H1 (cell line): ENCODE measurements around the gene VAT1. TPM values are rescaled to one million over a fixed set of nuclear protein-coding genes. Genes with fewer than 3 reads are reported as not detected.
A peak's percentile ranks its signal among the peaks of the same experiment; 100 is the strongest.

Experiments used
- CTCF ChIA-PET: fragments of 300-600 bp; sonication (Branson Sonifier 250); formaldehyde crosslinking; loops from one replicate; lab custom pipeline; 2021; ENCODE audit not compliant: partially characterized antibody; lab: Charles Lee
- POLR2A ChIA-PET: fragments of 300-600 bp; sonication (Branson Sonifier 250); formaldehyde crosslinking; loops from one replicate; lab custom pipeline; 2021; ENCODE audit warnings: inconsistent platforms; ENCODE audit not compliant: partially characterized antibody; lab: Charles Lee
- DNase-seq, 2 experiments: peaks; one replicate each; pipeline versions ENCODE4 v3.0.0 to v3.0.0-alpha.2; 2010 to 2022; ENCODE audit warnings: low spot score in 2 of 2, low read depth in 1 of 2, mixed read lengths in 1 of 2
- FAIRE-seq: peaks from 2 replicates; lab custom pipeline; 2011; peaks lifted over from hg19 to GRCh38; lab: Jason Lieb, UNC
- H2AFZ ChIP-seq: 2 replicates; pipeline ENCODE4 v1.8.1; 2012; ENCODE audit warnings: low read length, inconsistent platforms
- H2AK5ac ChIP-seq: 2 replicates; pipeline ENCODE4 v1.6.1; 2013; ENCODE audit warnings: low read depth, low read length
- H2BK120ac ChIP-seq: replicated peaks from 2 replicates; pipeline ENCODE3; 2013; ENCODE audit warnings: low read depth, low read length, inconsistent platforms
- H2BK12ac ChIP-seq: 2 replicates; pipeline ENCODE4 v1.6.1; 2013; ENCODE audit warnings: low read depth, low read length
- H2BK15ac ChIP-seq: 2 replicates; pipeline ENCODE4 v1.6.1; 2013; ENCODE audit warnings: low read length
- H2BK20ac ChIP-seq: 2 replicates; pipeline ENCODE4 v1.6.1; 2013; ENCODE audit warnings: low read length
- H2BK5ac ChIP-seq: 2 replicates; pipeline ENCODE4 v1.6.1; 2013; ENCODE audit warnings: low read depth, low read length
- H3K14ac ChIP-seq: 2 replicates; pipeline ENCODE4 v1.6.1; 2013; ENCODE audit warnings: inconsistent platforms; ENCODE audit not compliant: insufficient read length
- H3K18ac ChIP-seq: 2 replicates; pipeline ENCODE4 v1.6.1; 2013; ENCODE audit warnings: low read length; ENCODE audit errors: extremely low read depth
- H3K23ac ChIP-seq: 2 replicates; pipeline ENCODE4 v1.6.1; 2013; ENCODE audit warnings: inconsistent platforms; ENCODE audit not compliant: insufficient read length
- H3K23me2 ChIP-seq: 2 replicates; pipeline ENCODE4 v1.6.1; 2013; ENCODE audit warnings: low read depth, low read length
- H3K27ac ChIP-seq: 2 replicates; pipeline ENCODE4 v1.6.1; 2011; ENCODE audit warnings: low read depth, low read length, inconsistent platforms
- H3K27me3 ChIP-seq, 4 experiments: replicated peaks in 1 of 4; 1 replicate in 1 of 4; 2 replicates in 3 of 4; pipeline versions ENCODE4 v1.6.1 to v1.8.1; 2011 to 2013; ENCODE audit warnings: low read length in 3 of 4, mild to moderate bottlenecking in 3 of 4, inconsistent platforms in 2 of 4, mixed read lengths in 2 of 4, moderate library complexity in 1 of 4; ENCODE audit not compliant: control insufficient read depth in 3 of 4, insufficient read depth in 3 of 4; ENCODE audit errors: extremely low read depth in 1 of 4
- H3K36me3 ChIP-seq, 4 experiments: 2 replicates each; pipeline versions ENCODE4 v1.6.1 to v1.8.1; 2011 to 2013; ENCODE audit warnings: mild to moderate bottlenecking in 4 of 4, low read length in 3 of 4, moderate library complexity in 2 of 4, control low read depth in 1 of 4, inconsistent platforms in 1 of 4; ENCODE audit not compliant: insufficient read depth in 4 of 4, control insufficient read depth in 2 of 4
- H3K4ac ChIP-seq: replicated peaks from 2 replicates; pipeline ENCODE3; 2013; ENCODE audit warnings: low read length, low read depth, mixed read lengths, inconsistent platforms; ENCODE audit not compliant: insufficient read length
- H3K4me1 ChIP-seq, 4 experiments: replicated peaks in 1 of 4; 1 replicate in 1 of 4; 2 replicates in 3 of 4; pipeline versions ENCODE4 v1.6.1 to v1.8.1; 2011 to 2013; ENCODE audit warnings: low read length in 3 of 4, inconsistent platforms in 2 of 4, mixed read lengths in 1 of 4; ENCODE audit not compliant: insufficient read depth in 4 of 4, control insufficient read depth in 3 of 4
- H3K4me2 ChIP-seq, 2 experiments: 2 replicates each; pipeline versions ENCODE4 v1.6.1 to v1.8.1; 2011 to 2013; ENCODE audit warnings: low read depth in 2 of 2, low read length in 2 of 2, control low read depth in 1 of 2, inconsistent platforms in 1 of 2, mild to moderate bottlenecking in 1 of 2; ENCODE audit not compliant: insufficient read depth in 1 of 2
- H3K4me3 ChIP-seq, 4 experiments: fragments of 200-600, 300-600 bp in 1 of 4; sonication (generic), shearing (Covaris generic), sonication (Bioruptor Twin) in 1 of 4; 2 replicates each; pipeline versions ENCODE4 v1.5.1 to v1.8.1; 2011 to 2016; ENCODE audit warnings: low read length in 4 of 4, low read depth in 3 of 4, control low read depth in 2 of 4, inconsistent platforms in 2 of 4, mild to moderate bottlenecking in 2 of 4, mixed read lengths in 1 of 4, moderate library complexity in 1 of 4; ENCODE audit not compliant: insufficient read depth in 2 of 4; ENCODE audit errors: extremely low read depth in 1 of 4
- H3K56ac ChIP-seq: replicated peaks from 2 replicates; pipeline ENCODE3; 2013; ENCODE audit warnings: low read depth, mild to moderate bottlenecking, mixed read lengths, low read length, inconsistent platforms; ENCODE audit not compliant: insufficient read length
- H3K79me1 ChIP-seq: 2 replicates; pipeline ENCODE4 v1.6.1; 2013; ENCODE audit warnings: low read depth, low read length, control low read depth
- H3K79me2 ChIP-seq, 2 experiments: 2 replicates each; pipeline versions ENCODE4 v1.6.1 to v1.8.1; 2012 to 2013; ENCODE audit warnings: low read length in 2 of 2, mild to moderate bottlenecking in 2 of 2, inconsistent platforms in 1 of 2; ENCODE audit not compliant: insufficient read depth in 2 of 2, control insufficient read depth in 1 of 2
- H3K9ac ChIP-seq, 4 experiments: replicated peaks in 1 of 4; 1 replicate in 1 of 4; 2 replicates in 3 of 4; pipeline versions ENCODE4 v1.6.1 to v1.8.1; 2011 to 2013; ENCODE audit warnings: low read depth in 3 of 4, low read length in 3 of 4, control low read depth in 2 of 4, mild to moderate bottlenecking in 2 of 4, moderate library complexity in 2 of 4, inconsistent platforms in 1 of 4; ENCODE audit errors: extremely low read depth in 1 of 4
- H3K9me3 ChIP-seq, 2 experiments: 2 replicates each; pipeline versions ENCODE4 v1.6.1 to v1.8.1; 2012 to 2013; ENCODE audit warnings: mild to moderate bottlenecking in 2 of 2, moderate library complexity in 2 of 2, control low read depth in 1 of 2, inconsistent platforms in 1 of 2, low read depth in 1 of 2, low read length in 1 of 2, mixed read lengths in 1 of 2; ENCODE audit not compliant: insufficient read depth in 2 of 2
- H4K20me1 ChIP-seq, 2 experiments: replicated peaks in 1 of 2; 2 replicates each; pipeline versions ENCODE3 to v1.8.1; 2011 to 2013; ENCODE audit warnings: inconsistent platforms in 2 of 2, low read length in 2 of 2, mild to moderate bottlenecking in 1 of 2; ENCODE audit not compliant: insufficient read depth in 2 of 2, control insufficient read depth in 1 of 2
- H4K5ac ChIP-seq: 2 replicates; pipeline ENCODE4 v1.6.1; 2013; ENCODE audit warnings: low read length, low read depth, mixed read lengths, inconsistent platforms; ENCODE audit not compliant: insufficient read length
- H4K8ac ChIP-seq: 2 replicates; pipeline ENCODE4 v1.8.0; 2013; ENCODE audit warnings: mild to moderate bottlenecking, moderate library complexity, low read length, inconsistent platforms; ENCODE audit not compliant: insufficient read depth; ENCODE audit errors: extremely low read depth
- H4K91ac ChIP-seq: replicated peaks from 2 replicates; pipeline ENCODE3; 2013; ENCODE audit warnings: low read length, mixed read lengths, inconsistent platforms; ENCODE audit not compliant: insufficient read length
- ASH2L ChIP-seq: fragments of 200-600, 300-600 bp; sonication (generic); IDR thresholded peaks from one replicate; pipeline ENCODE4 v1.7.1; 2017; ENCODE audit warnings: low read length
- EP300 ChIP-seq, 2 experiments: IDR thresholded peaks; 1 replicate in 1 of 2; 2 replicates in 1 of 2; pipeline ENCODE4 v1.6.1; 2011 to 2012; ENCODE audit warnings: low read depth in 2 of 2, low read length in 2 of 2, mild to moderate bottlenecking in 2 of 2, borderline replicate concordance in 1 of 2, inconsistent platforms in 1 of 2, moderate library complexity in 1 of 2
- KDM5A ChIP-seq: fragments of 200-600 bp; IDR thresholded peaks from 2 replicates; pipeline ENCODE4 v1.7.1; 2012; ENCODE audit warnings: mild to moderate bottlenecking, low read length, inconsistent platforms, mixed read lengths
- TAF7 ChIP-seq: optimal IDR thresholded peaks from 2 replicates; pipeline ENCODE3; 2011; ENCODE audit warnings: low read depth, mild to moderate bottlenecking, inconsistent platforms, low read length, moderate library complexity, borderline replicate concordance
- WGBS, 2 experiments: shearing (Covaris generic) in 1 of 2; methylation state at CpG; one replicate each; pipeline versions ENCODE4 v1.1.6 to v1.1.7; 2013 to 2015; ENCODE audit warnings: low lambda C conversion rate in 2 of 2, mixed read lengths in 2 of 2, inconsistent platforms in 1 of 2, low coverage in 1 of 2, missing lambda C conversion rate in 1 of 2; ENCODE audit not compliant: insufficient replicate concordance in 2 of 2, insufficient coverage in 1 of 2, insufficient read length in 1 of 2; ENCODE audit errors: extremely low coverage in 1 of 2, missing lambda C conversion rate in 1 of 2; 5-methylcytosine and 5-hydroxymethylcytosine counted together
- polyA plus RNA-seq, 7 experiments: library from polyadenylated mRNA; depleted of rRNA in 3 of 7; stranded (reverse) in 5 of 7; unstranded in 2 of 7; fragments of >200 nt in 5 of 7; fragments of 200-250 nt in 2 of 7; gene quantifications; 1 replicate in 5 of 7; 2 replicates in 1 of 7; 4 replicates in 1 of 7; pipeline versions ENCODE4 v1.2.1 to v1.2.3, GENCODE V29; 2011 to 2013; ENCODE audit warnings: missing spikeins in 2 of 7, mixed read lengths in 2 of 7
- total RNA-seq: library from RNA; stranded (reverse); fragmentation: NEBNext Ultra II Directional; extraction: Animal tissue kit (Norgen Biotek cat#: 25700); gene quantifications from 2 replicates; pipeline ENCODE4 v1.2.1, GENCODE V29; 2021
- TF ChIP-seq, protein P1 (sequence below): IDR thresholded peaks from 2 replicates; pipeline ENCODE4 v1.6.1; 2012; ENCODE audit warnings: inconsistent platforms
- TF ChIP-seq, protein P2 (sequence below), 3 experiments: IDR thresholded peaks; 1 replicate in 2 of 3; 2 replicates in 1 of 3; pipeline versions ENCODE4 v1.5.1 to v1.6.1; 2011; ENCODE audit warnings: low read length in 3 of 3, mild to moderate bottlenecking in 3 of 3, inconsistent platforms in 2 of 3, low read depth in 1 of 3, moderate library complexity in 1 of 3; ENCODE audit not compliant: insufficient read depth in 1 of 3; ENCODE audit errors: control extremely low read depth in 1 of 3

The VAT1 gene
- total and polyA plus RNA-seq, 2 of the 8 experiments (the other 6 are each of a cell fraction or from before 2014, with no cell fraction given), result 200 to 295 TPM

DNA sequence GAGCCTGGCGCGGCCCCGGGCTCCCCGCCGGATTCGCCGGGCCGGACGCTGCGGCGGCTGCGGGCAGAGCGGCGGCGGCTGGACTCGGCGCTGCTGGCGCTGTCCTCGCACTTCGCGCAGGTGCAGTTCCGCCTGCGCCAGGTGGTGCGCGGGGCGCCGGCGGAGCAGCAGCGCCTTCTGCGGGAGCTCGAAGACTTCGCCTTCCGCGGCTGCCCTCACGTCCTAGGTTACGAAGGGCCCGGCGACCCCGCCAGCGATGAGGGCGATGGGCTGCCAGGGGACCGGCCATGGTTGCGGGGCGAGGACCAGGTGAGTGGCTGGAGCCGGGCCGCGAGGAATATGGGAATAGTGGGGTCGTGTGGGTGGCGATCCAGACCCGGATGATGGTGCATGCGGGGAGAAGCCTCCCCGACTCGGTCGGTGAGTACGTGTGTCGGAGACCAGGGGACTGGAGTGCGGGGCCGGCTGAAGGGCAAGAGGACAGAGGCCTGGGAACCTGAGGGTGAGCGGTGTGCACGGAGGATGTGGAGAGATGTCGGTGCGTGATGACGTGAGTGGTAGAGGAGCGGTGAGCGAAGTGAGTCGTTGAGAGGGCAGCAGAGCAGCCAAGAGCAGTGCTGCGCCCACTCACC, 41.3 kb downstream of the VAT1 start:
- Histone ChIP-seq H4K8ac (peak overlapping the region; percentile 64; the same call in 1 of the 2 replicates), H3K23me2 (peaks cover 10% of the 10 kb centered on the region), H3K4me3 (peak overlapping the region; percentile 72 to 96 (median 89)), H3K9ac (peak overlapping the region; percentile 74 to 85 (median 78)), H4K20me1 (peaks cover 0 to 3% of the 10 kb centered on the region in 2 experiments), H3K56ac (peak overlapping the region; percentile 49), H2BK120ac (no peak overlapping the region), H3K79me2 (peaks cover 0 to 17% of the 10 kb centered on the region in 2 experiments; a peak in 3 of 4 replicates), H3K4me1 (peaks cover 3 to 16% (median 4%) of the 10 kb centered on the region in 4 experiments; a peak in 5 of 7 replicates), H2AK5ac (0 out of 2 replicates have a peak overlapping the region, but pooled peaks have one; percentile 24), H3K18ac (no peak overlapping the region; the same call in 1 of the 2 replicates), H3K79me1 (peaks cover 6% of the 10 kb centered on the region; the same call in 1 of the 2 replicates), H4K5ac (peak overlapping the region; percentile 41), H2BK15ac (no peak overlapping the region), H3K4me2 (peak overlapping the region; percentile 93 to 96), H4K91ac (no peak overlapping the region), H2BK12ac (no peak overlapping the region), H3K14ac (no peak overlapping the region), H3K4ac (no peak overlapping the region), H2AFZ (peak overlapping the region; percentile 61; the same call in 1 of the 2 replicates), H3K36me3 (peaks cover 0 to 2% (median 1%) of the 10 kb centered on the region in 4 experiments; a peak in 2 of 8 replicates), H3K27me3 (no peaks in the 10 kb centered on the region), H3K27ac (peak overlapping the region; percentile 57; the same call in 1 of the 2 replicates), H3K9me3 (no peaks in the 10 kb centered on the region), H3K23ac (no peak overlapping the region), H2BK20ac (no peak overlapping the region), H2BK5ac (no peak overlapping the region; the same call in 1 of the 2 replicates)
- ChIA-PET CTCF (interaction anchor here (1.0 kb wide), 1 partner anchor 137 kb away, joined by 4 read pairs; the partner anchor contains the start of gene AOC2), POLR2A (interaction anchor here (1.0 to 4.6 kb wide), 4 partner anchors 10 to 39 kb away, joined by 3 to 45 read pairs (median 7); partner anchors contain the start of gene RPL27)
- 2% methylated on average over 58 of the region's 67 CpGs; no CpG with 5 or more reads in 1 of the 2 experiments for WGBS, 2 experiments
- DNase-seq (peak in 1 of 2 experiments; percentile 65), FAIRE-seq (no peak)
- TF ChIP-seq EP300 (IDR thresholded peaks at IDR 0.05; ENCODE audit: borderline replicate concordance in 1 of 2, low read depth in 2 of 2, low read length in 2 of 2) (no peak), TAF7 (peak; percentile 24), ASH2L (peak; percentile 63), KDM5A (no peak)
- TF ChIP-seq, protein P1, sequence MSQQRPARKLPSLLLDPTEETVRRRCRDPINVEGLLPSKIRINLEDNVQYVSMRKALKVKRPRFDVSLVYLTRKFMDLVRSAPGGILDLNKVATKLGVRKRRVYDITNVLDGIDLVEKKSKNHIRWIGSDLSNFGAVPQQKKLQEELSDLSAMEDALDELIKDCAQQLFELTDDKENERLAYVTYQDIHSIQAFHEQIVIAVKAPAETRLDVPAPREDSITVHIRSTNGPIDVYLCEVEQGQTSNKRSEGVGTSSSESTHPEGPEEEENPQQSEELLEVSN, result peak; percentile 80
- TF ChIP-seq, protein P2, sequence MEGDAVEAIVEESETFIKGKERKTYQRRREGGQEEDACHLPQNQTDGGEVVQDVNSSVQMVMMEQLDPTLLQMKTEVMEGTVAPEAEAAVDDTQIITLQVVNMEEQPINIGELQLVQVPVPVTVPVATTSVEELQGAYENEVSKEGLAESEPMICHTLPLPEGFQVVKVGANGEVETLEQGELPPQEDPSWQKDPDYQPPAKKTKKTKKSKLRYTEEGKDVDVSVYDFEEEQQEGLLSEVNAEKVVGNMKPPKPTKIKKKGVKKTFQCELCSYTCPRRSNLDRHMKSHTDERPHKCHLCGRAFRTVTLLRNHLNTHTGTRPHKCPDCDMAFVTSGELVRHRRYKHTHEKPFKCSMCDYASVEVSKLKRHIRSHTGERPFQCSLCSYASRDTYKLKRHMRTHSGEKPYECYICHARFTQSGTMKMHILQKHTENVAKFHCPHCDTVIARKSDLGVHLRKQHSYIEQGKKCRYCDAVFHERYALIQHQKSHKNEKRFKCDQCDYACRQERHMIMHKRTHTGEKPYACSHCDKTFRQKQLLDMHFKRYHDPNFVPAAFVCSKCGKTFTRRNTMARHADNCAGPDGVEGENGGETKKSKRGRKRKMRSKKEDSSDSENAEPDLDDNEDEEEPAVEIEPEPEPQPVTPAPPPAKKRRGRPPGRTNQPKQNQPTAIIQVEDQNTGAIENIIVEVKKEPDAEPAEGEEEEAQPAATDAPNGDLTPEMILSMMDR (IDR thresholded peaks at IDR 0.05; ENCODE audit: control extremely low read depth in 1 of 3, insufficient read depth in 1 of 3, low read depth in 1 of 3, low read length in 3 of 3), result peak; percentile 4 to 34 (median 20); a peak in 3 of 4 replicates
